ENCODE measurements around the gene NOP58. TPM values are rescaled to one million over a fixed set of nuclear protein-coding genes. Genes with fewer than 3 reads are reported as not detected.
A peak's percentile ranks its signal among the peaks of the same experiment; 100 is the strongest.
"Not testable (repeated sequence)": the region's sequence is repeated elsewhere in the genome, so short reads cannot be mapped to it uniquely, and the experiment has no call there.

NOP58 gene
- total RNA-seq, 1 donor from 2014 or later: 49.6 TPM

DNA sequence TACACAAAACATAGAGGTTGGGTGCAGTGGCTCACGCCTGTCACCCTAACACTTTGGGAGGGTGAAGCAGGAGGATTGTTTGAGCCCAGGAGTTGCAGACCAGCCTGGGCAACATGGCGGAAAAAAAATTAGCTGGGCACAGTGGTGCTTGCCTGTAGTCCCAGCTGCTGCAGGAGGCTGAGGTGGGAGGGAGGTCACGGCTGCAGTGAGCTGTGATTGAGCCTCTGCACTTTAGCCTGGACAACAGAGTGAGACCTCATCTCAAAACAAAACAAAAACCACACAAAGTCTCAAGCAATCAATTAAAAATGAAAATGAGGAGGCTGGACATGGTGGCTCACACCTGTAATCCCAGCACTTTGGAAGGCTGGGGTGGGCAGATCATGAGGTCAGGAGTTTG, 4.9 kb downstream of the NOP58 start:
- peaks cover 2% of the 10 kb centered on the region for H3K9me3 Mint-ChIP-seq (ENCODE audit: unreplicated experiment)
- peaks cover 7% of the 10 kb centered on the region for H3K4me1 Mint-ChIP-seq (ENCODE audit: low read depth, unreplicated experiment)
- H3K36me3 Mint-ChIP-seq (ENCODE audit: unreplicated experiment): no peaks in the 10 kb centered on the region
- H3K27ac Mint-ChIP-seq (ENCODE audit: unreplicated experiment): peak overlapping the region; percentile 43
- TF ChIP-seq, protein P1, sequence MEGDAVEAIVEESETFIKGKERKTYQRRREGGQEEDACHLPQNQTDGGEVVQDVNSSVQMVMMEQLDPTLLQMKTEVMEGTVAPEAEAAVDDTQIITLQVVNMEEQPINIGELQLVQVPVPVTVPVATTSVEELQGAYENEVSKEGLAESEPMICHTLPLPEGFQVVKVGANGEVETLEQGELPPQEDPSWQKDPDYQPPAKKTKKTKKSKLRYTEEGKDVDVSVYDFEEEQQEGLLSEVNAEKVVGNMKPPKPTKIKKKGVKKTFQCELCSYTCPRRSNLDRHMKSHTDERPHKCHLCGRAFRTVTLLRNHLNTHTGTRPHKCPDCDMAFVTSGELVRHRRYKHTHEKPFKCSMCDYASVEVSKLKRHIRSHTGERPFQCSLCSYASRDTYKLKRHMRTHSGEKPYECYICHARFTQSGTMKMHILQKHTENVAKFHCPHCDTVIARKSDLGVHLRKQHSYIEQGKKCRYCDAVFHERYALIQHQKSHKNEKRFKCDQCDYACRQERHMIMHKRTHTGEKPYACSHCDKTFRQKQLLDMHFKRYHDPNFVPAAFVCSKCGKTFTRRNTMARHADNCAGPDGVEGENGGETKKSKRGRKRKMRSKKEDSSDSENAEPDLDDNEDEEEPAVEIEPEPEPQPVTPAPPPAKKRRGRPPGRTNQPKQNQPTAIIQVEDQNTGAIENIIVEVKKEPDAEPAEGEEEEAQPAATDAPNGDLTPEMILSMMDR (IDR thresholded peaks at IDR 0.05; ENCODE audit: partially characterized antibody, unreplicated experiment): no peak
- DNase-seq: no peak
- no peaks in the 10 kb centered on the region for H3K27me3 Mint-ChIP-seq (ENCODE audit: unreplicated experiment)
- no peak overlapping the region for H3K4me3 Mint-ChIP-seq (ENCODE audit: unreplicated experiment)

DNA sequence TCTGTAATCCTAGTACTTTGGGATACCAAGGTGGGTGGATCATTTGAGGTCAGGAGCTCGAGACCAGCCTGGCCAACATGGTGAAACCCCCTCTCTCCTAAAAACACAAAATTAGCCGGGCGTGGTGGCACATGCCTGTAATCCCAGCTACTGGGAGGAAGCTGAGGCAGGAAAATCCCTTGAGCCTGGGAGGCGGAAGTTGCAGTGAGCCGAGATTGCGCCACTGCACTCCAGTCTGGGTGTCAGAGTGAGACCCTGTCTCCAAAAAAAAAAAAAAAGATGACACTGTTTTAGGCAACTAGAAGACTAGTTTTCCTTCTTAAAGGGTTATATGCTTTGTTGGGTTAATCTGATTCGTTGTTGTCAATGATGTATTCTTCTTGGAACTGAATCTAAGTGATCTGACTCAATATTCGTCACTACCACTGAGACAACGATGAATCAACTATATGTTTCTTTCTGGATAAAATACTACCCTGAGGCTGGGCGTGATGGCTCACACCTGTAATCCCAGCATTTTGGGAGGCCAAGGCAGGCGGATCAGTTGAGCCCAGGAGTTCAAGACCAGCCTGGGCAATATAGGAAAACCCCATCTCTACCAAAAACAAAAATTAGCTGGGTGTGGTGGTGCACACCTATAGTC, 10.6 kb downstream of the NOP58 start:
- H3K9me3 Mint-ChIP-seq (ENCODE audit: unreplicated experiment); H3K27me3 Mint-ChIP-seq (ENCODE audit: unreplicated experiment); H3K36me3 Mint-ChIP-seq (ENCODE audit: unreplicated experiment); H3K4me3 Mint-ChIP-seq (ENCODE audit: unreplicated experiment); H3K27ac Mint-ChIP-seq (ENCODE audit: unreplicated experiment); DNase-seq; H3K4me1 Mint-ChIP-seq (ENCODE audit: low read depth, unreplicated experiment): not testable (repeated sequence)

DNA sequence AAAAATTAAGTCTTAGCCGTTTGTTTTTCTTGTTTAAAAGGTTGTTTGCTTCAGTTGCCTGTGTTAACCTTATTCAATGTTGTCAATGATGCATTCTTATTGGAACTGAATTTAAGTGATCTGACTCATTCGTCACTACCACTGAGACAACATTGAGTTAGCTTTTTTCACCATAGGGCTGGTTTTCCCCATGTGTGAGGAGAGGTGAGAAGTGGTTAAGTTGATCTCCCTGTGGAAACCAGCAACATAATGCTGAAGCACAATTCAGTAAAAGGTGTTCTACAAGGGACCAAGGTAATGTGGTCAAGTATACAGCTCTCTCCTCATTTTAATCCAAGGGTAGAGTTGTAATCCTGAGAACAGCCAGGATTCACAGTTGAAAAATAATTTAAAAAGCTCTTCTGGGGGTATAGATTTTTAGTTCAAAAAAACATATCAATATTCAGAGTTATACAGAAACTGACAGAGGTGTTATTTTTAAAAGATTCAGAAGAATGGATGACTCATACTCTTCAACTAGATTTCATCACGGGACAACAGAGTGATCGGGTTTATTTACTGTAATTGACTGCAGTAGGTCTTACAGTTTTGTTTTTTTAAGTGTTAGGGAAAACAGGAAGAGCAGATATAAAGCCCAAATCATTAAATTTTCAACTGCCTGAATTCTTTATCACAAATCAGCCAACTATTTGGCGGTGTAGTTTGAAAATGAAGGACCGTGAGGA, 12.6 kb downstream of the NOP58 start:
- no peaks in the 10 kb centered on the region for H3K27me3 Mint-ChIP-seq (ENCODE audit: unreplicated experiment)
- H3K4me1 Mint-ChIP-seq (ENCODE audit: low read depth, unreplicated experiment): no peaks in the 10 kb centered on the region
- TF ChIP-seq, protein P1 (IDR thresholded peaks at IDR 0.05; ENCODE audit: partially characterized antibody, unreplicated experiment): no peak
- H3K27ac Mint-ChIP-seq (ENCODE audit: unreplicated experiment): no peak overlapping the region
- DNase-seq: no peak
- no peaks in the 10 kb centered on the region for H3K9me3 Mint-ChIP-seq (ENCODE audit: unreplicated experiment)
- no peaks in the 10 kb centered on the region for H3K36me3 Mint-ChIP-seq (ENCODE audit: unreplicated experiment)
- no peak overlapping the region for H3K4me3 Mint-ChIP-seq (ENCODE audit: unreplicated experiment)

DNA sequence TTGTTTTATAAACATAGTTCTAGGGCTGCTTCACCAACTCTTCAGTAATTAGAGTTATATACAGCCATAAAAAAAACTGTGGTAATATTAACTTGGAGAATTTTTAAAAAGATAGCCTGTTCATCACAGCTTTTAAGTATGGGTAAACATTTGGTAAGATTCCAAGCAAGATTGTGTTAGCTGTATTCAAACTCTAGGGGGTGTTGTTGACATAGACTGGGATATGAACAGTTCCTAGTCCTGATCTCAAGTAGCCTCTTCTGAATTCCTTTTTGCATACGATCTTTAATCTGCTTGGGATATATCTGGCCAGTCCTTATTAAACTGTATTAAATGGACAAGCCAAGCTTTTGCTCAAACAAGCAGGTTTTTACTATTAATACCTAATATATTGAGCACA, 13.4 kb downstream of the NOP58 start:
- no peaks in the 10 kb centered on the region for H3K27me3 Mint-ChIP-seq (ENCODE audit: unreplicated experiment)
- TF ChIP-seq, protein P1 (IDR thresholded peaks at IDR 0.05; ENCODE audit: partially characterized antibody, unreplicated experiment): peak; percentile 37
- no peak overlapping the region for H3K27ac Mint-ChIP-seq (ENCODE audit: unreplicated experiment)
- no peak overlapping the region for H3K4me3 Mint-ChIP-seq (ENCODE audit: unreplicated experiment)
- DNase-seq: no peak
- no peaks in the 10 kb centered on the region for H3K9me3 Mint-ChIP-seq (ENCODE audit: unreplicated experiment)
- H3K36me3 Mint-ChIP-seq (ENCODE audit: unreplicated experiment): no peaks in the 10 kb centered on the region
- H3K4me1 Mint-ChIP-seq (ENCODE audit: low read depth, unreplicated experiment): no peaks in the 10 kb centered on the region

DNA sequence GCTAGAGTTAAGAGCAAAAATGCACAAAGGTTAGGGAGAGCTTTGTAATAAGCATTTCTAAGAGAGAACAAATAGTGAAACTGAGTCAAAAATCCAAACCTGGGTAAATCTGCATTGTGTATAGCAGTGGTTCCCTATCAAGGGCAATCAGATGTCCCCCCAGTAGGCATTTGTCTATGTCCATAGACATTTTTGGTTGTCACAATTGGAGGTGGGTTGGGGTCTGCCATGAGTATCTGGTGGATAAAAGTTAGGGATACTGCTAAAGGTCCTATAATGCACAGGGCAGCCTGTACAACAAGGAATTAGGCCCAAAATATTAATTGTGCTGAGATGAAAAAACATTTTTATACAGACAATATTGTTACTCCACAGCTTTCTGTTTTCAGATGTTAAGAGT, 21.0 kb downstream of the NOP58 start:
- TF ChIP-seq, protein P1 (IDR thresholded peaks at IDR 0.05; ENCODE audit: partially characterized antibody, unreplicated experiment): no peak
- H3K4me1 Mint-ChIP-seq (ENCODE audit: low read depth, unreplicated experiment): no peaks in the 10 kb centered on the region
- H3K27ac Mint-ChIP-seq (ENCODE audit: unreplicated experiment): no peak overlapping the region
- no peaks in the 10 kb centered on the region for H3K36me3 Mint-ChIP-seq (ENCODE audit: unreplicated experiment)
- H3K9me3 Mint-ChIP-seq (ENCODE audit: unreplicated experiment): peaks cover 1% of the 10 kb centered on the region
- H3K4me3 Mint-ChIP-seq (ENCODE audit: unreplicated experiment): no peak overlapping the region
- DNase-seq: no peak
- H3K27me3 Mint-ChIP-seq (ENCODE audit: unreplicated experiment): no peaks in the 10 kb centered on the region

Data from glutamatergic neuron (in vitro differentiated cells).